Fibroblast of skin of back (primary cell): ENCODE measurements around the gene METTL23.
"Not testable (repeated sequence)": the region's sequence is repeated elsewhere in the genome, so short reads cannot be mapped to it uniquely, and the experiment has no call there.

Source experiments
- DNase-seq: peaks from one replicate; pipeline ENCODE4 v3.0.0-alpha.2; 2013

The METTL23 gene

GRCh38 chr17:76714336-76714735 lies 12.3 kb upstream of the METTL23 start:
- no peak for DNase-seq

- peak; percentile 57 for DNase-seq
Measured at GRCh38 chr17:76714822-76715495, 11.7 kb upstream of the METTL23 start.

DNA sequence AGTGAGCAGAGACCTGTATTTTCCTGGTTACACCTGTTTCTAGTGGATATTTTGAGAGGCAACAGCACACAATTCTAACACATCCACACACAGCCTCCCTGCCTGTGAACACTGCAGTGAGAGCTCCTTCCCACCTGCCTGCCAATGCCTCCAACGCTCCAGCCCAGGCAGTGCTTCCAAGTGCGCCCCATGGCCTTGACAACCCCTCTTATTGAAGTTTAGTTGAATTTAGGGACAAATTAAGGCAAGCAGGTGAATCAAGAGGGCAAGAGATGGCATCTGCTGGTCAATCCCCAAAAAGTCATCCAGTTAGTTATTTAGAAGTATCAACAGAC lies 11.2 kb upstream of the METTL23 start:
- no peak for DNase-seq

DNA sequence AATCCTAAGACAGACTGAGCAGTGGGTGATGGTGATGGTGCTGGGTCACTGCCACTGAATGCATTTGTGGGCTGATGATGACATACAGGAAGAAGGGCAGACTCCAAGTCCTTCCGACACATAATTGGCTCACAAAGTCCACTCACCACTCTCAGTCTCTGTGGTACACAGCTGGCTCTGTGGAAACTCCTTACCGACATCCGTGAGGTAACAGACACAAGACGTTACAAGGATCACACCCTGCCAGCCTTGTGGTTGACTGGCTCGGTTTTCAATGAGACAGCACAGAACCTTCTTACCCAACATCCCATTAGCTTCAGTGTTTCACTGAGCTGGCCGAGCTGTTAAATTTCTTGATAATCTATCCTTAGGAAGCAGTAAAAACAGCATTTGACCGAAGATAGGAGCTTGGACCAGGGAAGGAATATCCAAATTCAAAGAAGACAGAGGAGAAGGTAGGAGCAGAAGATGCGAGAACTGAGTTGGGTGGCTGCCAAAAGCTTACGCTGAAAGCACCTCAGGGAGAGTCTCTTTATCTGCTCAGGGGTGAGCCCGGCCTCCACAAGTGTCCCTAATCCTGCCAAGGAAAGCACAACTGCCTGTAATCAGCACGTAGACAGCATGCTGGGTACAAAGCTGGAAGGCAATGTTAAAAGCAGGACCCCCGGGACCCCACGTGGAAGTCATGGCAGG lies 10.3 kb upstream of the METTL23 start:
- peak; percentile 91 for DNase-seq

DNA sequence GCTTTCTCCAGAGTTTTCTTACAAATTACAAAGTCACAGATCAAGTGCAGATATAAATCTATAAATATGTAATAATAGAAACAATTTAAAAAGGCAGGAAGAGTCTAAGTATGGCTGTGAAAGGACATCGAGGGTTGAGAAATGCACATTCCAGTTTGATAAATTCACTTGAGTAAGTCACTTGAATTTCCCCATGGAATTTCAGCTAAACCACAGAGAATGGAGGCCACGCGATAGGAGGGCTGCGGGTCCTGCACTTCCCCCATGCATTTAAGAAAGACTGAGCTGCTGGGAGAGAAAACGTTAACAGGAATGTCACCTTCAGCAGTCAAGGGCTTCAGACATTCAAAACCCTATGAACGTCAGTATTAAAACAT lies 9.8 kb upstream of the METTL23 start:
- DNase-seq = peak; percentile 94

GRCh38 chr17:76718516-76718915 lies 8.1 kb upstream of the METTL23 start:
- DNase-seq = no peak

GRCh38 chr17:76720211-76720610 lies 6.4 kb upstream of the METTL23 start:
- no peak for DNase-seq

GRCh38 chr17:76720941-76721340 lies 5.7 kb upstream of the METTL23 start:
- DNase-seq = no peak

DNA sequence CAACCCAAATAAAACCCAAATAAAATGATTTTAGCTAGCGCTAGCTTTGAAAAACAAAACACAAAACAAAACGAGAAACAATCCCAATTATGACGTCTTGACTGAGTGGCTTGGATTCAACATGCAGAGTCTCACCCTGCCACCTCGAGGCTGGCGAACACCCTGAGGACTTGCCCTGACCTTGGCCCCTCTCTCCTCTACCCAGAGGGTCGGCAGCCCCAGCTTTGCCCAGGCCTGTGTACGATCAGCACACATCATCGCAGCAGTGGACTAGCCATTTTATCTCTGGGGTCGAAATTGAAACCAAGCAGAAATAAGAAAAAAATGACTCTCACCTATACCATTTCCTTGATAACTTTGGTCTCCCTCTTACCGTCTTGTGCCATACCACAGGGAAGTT lies 5.2 kb upstream of the METTL23 start:
- DNase-seq = no peak

- no peak for DNase-seq
Measured at GRCh38 chr17:76722279-76722678, 4.4 kb upstream of the METTL23 start.

GRCh38 chr17:76722977-76723376 lies 3.7 kb upstream of the METTL23 start:
- not testable (repeated sequence) for DNase-seq

DNA sequence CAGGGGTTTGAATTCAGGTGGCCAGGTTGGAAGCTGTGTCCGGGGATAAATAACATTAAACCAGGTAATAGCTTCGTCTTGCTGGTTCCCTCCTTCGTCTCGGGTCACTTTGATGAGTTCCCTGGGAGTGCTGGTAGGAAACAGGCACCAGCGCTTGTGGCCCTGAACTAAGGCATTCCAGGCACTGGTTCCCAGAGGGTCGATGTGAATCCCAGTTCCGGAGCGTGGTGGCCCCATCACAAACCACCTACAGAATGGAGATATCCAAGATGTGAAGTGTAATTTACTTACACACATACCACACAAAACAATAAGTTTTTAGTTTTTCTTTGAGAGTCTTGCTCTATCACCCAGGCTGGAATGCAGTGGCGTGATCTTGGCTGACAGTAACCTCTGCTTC lies 2.8 kb upstream of the METTL23 start:
- DNase-seq = no peak

GRCh38 chr17:76725580-76726230 lies 934 bp upstream of the METTL23 start:
- peak; percentile 67 for DNase-seq

DNA sequence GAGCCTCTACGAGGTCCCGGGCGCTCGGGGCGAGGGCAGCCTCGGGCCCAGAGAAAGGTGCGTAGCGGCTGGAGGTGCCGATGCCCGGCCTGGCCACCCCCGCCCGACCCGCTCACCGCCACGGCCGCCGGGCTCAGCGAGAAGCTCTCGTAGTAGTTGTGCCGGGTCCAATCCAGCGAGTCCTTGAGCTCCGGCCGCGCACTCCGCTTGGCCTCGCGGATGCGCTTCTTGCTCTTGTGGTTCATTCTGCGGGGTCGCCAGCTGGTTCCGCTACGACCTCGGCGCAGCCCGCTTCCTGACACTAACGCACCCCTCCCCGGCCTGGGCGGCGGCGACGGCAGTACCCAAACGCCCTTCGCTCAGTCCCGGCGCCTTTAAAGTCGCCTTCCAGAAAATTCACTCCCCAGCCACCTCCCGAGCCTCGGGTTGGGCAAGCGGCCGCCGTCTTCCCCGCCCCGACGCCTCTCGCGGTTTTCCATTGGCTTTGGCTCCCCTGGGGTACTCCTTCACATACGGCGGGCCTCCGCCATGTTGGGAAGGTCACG lies 336 bp upstream of the METTL23 start, which contains the start of gene JMJD6:
Gene JMJD6, minus strand, starts transcription at position 376 of the 545 bp plus-strand sequence. Its CDS starts 131 bp downstream, at position 245.
- peak; percentile 97 for DNase-seq

GRCh38 chr17:76727745-76728456 lies 1.3 kb downstream of the METTL23 start:
- no peak for DNase-seq

DNA sequence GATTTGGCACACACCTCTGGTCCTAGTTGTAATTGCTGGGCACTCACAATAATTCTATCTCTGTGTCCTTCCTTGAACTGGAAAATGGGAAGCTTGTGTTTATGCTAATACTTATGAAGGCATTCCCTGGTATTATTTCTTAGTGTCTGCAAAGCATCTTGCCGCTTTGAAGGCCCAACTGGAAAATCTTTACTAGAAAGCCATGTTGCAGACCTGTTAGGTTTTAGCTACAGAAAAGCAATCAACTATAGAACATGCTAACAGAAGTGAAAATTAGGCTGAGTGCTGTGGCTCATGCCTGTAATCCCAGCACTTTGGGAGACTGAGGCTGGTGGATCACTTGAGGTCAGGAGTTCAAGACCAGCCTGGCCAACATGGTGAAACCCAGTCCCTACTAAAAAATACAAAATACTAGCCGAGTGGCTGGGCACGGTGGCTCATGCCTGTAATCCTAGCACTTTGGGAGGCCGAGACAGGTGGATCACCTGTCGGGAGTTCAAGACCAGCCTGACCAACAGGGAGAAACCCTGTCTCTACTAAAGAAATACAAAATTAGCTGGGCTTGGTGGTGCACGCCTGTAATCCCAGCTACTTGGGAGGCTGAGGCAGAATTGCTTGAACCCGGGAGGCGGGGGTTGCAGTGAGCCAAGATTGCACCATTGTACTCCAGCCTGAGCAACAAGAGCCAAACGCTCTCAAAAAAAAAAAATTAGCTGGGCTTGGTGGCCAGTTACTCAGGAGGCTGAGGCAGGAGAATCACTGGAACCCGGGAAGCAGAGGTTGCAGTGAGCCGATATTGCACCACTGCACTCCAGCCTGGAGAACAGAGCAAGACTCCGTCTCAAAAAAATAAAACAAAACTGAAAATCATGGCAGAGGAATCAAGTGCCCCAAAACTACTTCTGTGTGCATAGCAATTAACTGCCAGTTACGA lies 5.4 kb downstream of the METTL23 start:
- not testable (repeated sequence) for DNase-seq

GRCh38 chr17:76732734-76733617 lies 6.3 kb downstream of the METTL23 start:
- no peak for DNase-seq

GRCh38 chr17:76733618-76733957 lies 6.9 kb downstream of the METTL23 start:
- no peak for DNase-seq

DNA sequence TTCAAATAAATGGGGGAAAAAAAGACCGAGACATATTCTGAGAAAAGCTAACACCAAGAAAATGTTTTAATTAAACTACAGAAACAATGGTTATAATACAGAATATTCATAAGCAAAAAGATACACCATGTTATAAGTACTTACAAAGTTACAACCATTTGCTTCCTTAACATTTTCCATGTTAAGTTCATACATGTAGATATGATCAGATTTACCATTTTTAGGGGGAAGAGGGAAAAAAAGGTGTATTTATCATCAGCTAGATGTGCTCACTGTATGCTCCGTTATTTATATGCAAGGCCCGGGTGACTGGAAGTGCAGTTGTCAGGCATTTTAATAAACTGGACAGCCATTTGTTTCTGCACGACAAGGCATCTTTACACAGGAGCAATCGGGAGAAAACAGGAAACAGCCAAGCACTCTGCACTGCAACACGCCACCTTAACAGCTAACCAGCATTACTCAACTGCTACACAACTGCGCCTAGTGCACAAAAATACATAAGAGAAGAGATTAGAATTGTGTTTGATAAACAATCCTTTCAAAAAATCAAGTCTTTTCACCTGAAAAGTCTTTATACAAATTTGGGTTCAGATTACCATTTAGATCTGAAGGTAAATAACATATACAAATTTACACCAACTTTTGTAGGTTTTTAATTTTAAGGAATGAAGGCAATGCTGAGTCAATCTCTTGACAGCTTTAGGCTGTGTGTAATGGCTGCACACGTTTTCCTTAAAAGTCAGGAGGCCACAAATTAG lies 7.6 kb downstream of the METTL23 start:
- no peak for DNase-seq

- peak; percentile 22 for DNase-seq
Measured at GRCh38 chr17:76735006-76735405, 8.4 kb downstream of the METTL23 start.
